ENCODE results near the gene FOXL2. TPM values are rescaled to one million over a fixed set of nuclear protein-coding genes. Genes with fewer than 3 reads are reported as not detected.

The FOXL2 gene
- total and polyA plus RNA-seq, 9 of the 15 experiments (the other 6 are each of a cell fraction or from before 2014, with no cell fraction given): 0.27 to 22.1 (median 3.2) TPM

DNA sequence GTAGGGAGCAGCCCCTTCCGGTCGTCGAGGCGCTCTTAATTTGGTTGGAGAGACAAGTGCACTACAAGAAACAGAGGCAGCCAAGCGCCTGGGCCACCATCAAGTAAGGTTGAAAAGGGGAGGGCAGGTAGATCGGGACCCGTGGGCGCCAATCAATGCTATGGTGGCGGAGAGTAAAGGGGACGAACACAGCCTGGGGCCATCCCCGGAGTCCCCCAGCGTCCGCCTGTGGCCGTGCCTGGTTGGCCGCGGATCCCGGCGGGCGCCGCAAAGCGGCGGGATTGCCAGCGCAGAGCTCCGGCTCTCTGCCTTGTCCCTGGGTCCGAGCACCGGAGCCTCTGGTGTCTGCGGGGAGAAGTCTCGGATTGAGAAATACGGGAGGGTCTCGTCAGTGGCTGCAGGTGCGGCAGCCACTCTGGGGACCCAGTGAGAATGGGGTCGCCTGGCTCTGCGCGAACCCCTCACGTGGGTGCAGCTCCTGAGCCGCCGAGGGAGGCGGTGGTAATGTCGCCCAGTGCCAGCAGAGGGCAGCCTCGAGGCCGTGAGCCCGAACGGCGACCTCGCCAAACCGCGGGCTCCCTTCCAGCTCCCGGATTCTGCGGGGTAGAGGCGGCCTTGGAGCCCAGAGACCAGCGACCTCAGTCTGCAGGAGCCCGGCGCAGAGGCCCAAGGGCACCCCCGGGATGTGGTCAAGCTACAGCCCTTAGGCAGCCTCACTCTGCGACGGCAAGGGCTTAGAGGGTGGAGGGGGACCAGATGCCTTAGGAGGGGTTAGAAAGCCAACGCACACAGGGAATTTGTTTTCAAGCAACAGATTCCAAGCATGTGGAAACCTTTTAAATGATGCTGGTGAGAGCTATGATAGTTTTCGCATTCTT is 10.8 kb downstream of the FOXL2 start (continued):
- TF ChIP-seq, protein P1, sequence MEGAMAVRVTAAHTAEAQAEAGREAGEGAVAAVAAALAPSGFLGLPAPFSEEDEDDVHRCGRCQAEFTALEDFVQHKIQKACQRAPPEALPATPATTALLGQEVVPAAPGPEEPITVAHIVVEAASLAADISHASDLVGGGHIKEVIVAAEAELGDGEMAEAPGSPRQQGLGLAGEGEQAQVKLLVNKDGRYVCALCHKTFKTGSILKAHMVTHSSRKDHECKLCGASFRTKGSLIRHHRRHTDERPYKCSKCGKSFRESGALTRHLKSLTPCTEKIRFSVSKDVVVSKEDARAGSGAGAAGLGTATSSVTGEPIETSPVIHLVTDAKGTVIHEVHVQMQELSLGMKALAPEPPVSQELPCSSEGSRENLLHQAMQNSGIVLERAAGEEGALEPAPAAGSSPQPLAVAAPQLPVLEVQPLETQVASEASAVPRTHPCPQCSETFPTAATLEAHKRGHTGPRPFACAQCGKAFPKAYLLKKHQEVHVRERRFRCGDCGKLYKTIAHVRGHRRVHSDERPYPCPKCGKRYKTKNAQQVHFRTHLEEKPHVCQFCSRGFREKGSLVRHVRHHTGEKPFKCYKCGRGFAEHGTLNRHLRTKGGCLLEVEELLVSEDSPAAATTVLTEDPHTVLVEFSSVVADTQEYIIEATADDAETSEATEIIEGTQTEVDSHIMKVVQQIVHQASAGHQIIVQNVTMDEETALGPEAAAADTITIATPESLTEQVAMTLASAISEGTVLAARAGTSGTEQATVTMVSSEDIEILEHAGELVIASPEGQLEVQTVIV (CRISPR knock-in tag; IDR thresholded peaks at IDR 0.05; ENCODE audit: borderline replicate concordance): no peak
- TF ChIP-seq SIRT6 (IDR thresholded peaks at IDR 0.05; ENCODE audit: low read depth, low read length) (no peak), EP400 (IDR thresholded peaks at IDR 0.05) (peak; percentile 61), ZNF695 (CRISPR knock-in tag; IDR thresholded peaks at IDR 0.05) (no peak), CHCHD3 (CRISPR knock-in tag; IDR thresholded peaks at IDR 0.05) (no peak), ZNF224 (CRISPR knock-in tag; IDR thresholded peaks at IDR 0.05) (no peak), YY1 (IDR thresholded peaks at IDR 0.05; ENCODE audit: borderline replicate concordance in 1 of 3, control insufficient read depth in 1 of 3, extremely low read depth in 1 of 3, insufficient read depth in 3 of 3, insufficient read length in 1 of 3, insufficient replicate concordance in 2 of 3, low read depth in 1 of 3, low read length in 2 of 3) (peak in 1 of 3 experiments; percentile 31), ELK1 (CRISPR knock-in tag; IDR thresholded peaks at IDR 0.05) (no peak), NCOA6 (IDR thresholded peaks at IDR 0.05) (0 out of 2 replicates have a peak, but pooled peaks have one; percentile 25), E2F3 (CRISPR knock-in tag; IDR thresholded peaks at IDR 0.05) (no peak), PHB2 (IDR thresholded peaks at IDR 0.05; ENCODE audit: low read depth) (no peak), HDGF (IDR thresholded peaks at IDR 0.05) (no peak), PPARD (CRISPR knock-in tag; IDR thresholded peaks at IDR 0.05) (no peak), ESRRA (IDR thresholded peaks at IDR 0.05; ENCODE audit: borderline replicate concordance, low read depth) (peak; percentile 35), ZNF12 (CRISPR knock-in tag; IDR thresholded peaks at IDR 0.05) (no peak)
- TF ChIP-seq, protein P2, sequence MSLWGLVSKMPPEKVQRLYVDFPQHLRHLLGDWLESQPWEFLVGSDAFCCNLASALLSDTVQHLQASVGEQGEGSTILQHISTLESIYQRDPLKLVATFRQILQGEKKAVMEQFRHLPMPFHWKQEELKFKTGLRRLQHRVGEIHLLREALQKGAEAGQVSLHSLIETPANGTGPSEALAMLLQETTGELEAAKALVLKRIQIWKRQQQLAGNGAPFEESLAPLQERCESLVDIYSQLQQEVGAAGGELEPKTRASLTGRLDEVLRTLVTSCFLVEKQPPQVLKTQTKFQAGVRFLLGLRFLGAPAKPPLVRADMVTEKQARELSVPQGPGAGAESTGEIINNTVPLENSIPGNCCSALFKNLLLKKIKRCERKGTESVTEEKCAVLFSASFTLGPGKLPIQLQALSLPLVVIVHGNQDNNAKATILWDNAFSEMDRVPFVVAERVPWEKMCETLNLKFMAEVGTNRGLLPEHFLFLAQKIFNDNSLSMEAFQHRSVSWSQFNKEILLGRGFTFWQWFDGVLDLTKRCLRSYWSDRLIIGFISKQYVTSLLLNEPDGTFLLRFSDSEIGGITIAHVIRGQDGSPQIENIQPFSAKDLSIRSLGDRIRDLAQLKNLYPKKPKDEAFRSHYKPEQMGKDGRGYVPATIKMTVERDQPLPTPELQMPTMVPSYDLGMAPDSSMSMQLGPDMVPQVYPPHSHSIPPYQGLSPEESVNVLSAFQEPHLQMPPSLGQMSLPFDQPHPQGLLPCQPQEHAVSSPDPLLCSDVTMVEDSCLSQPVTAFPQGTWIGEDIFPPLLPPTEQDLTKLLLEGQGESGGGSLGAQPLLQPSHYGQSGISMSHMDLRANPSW (CRISPR knock-in tag; IDR thresholded peaks at IDR 0.05): 0 out of 2 replicates have a peak, but pooled peaks have one; percentile 71
